Measurements from ENCODE around the gene RBPMS2.
A peak's percentile ranks its signal among the peaks of the same experiment; 100 is the strongest.

Gene RBPMS2

GRCh38 chr15:64774037-64774628 lies 1.3 kb downstream of the RBPMS2 start:
- TF ChIP-seq POLR2A (IDR thresholded peaks at IDR 0.05; ENCODE audit: low read length) (no peak), GATA1 (IDR thresholded peaks at IDR 0.05; ENCODE audit: low read depth, low read length) (no peak)
- no peak for DNase-seq

- no peak for TF ChIP-seq POLR2A (IDR thresholded peaks at IDR 0.05; ENCODE audit: low read length)
- no peak for TF ChIP-seq GATA1 (IDR thresholded peaks at IDR 0.05; ENCODE audit: low read depth, low read length)
These were observed 1.8 kb downstream of the RBPMS2 start for GRCh38 chr15:64773606-64774005.

GRCh38 chr15:64772964-64773363 lies 2.4 kb downstream of the RBPMS2 start:
- TF ChIP-seq GATA1 (IDR thresholded peaks at IDR 0.05; ENCODE audit: low read depth, low read length) (no peak), POLR2A (IDR thresholded peaks at IDR 0.05; ENCODE audit: low read length) (no peak)
- DNase-seq: no peak

More at GRCh38 chr15:64773606-64774005, 1.8 kb downstream of the RBPMS2 start:
- DNase-seq: no peak

GRCh38 chr15:64772488-64772887 lies 2.9 kb downstream of the RBPMS2 start:
- no peak for DNase-seq
- TF ChIP-seq GATA1 (IDR thresholded peaks at IDR 0.05; ENCODE audit: low read depth, low read length) (no peak), POLR2A (IDR thresholded peaks at IDR 0.05; ENCODE audit: low read length) (no peak)

- DNase-seq: no peak
- no peak for TF ChIP-seq POLR2A (IDR thresholded peaks at IDR 0.05; ENCODE audit: low read length)
- no peak for TF ChIP-seq GATA1 (IDR thresholded peaks at IDR 0.05; ENCODE audit: low read depth, low read length)
These were observed 4.8 kb downstream of the RBPMS2 start for GRCh38 chr15:64770626-64771025.

GRCh38 chr15:64767203-64767602 lies 8.2 kb downstream of the RBPMS2 start:
- peak in 1 of 2 experiments; percentile 13 for DNase-seq
- TF ChIP-seq GATA1 (IDR thresholded peaks at IDR 0.05; ENCODE audit: low read depth, low read length) (no peak), POLR2A (IDR thresholded peaks at IDR 0.05; ENCODE audit: low read length) (no peak)

- TF ChIP-seq POLR2A (IDR thresholded peaks at IDR 0.05; ENCODE audit: low read length) (no peak), GATA1 (IDR thresholded peaks at IDR 0.05; ENCODE audit: low read depth, low read length) (no peak)
- peak; percentile 29 to 39 for DNase-seq
These were observed 9.3 kb downstream of the RBPMS2 start for GRCh38 chr15:64766058-64766457.

- DNase-seq: no peak
- TF ChIP-seq POLR2A (IDR thresholded peaks at IDR 0.05; ENCODE audit: low read length) (no peak), GATA1 (IDR thresholded peaks at IDR 0.05; ENCODE audit: low read depth, low read length) (no peak)
These were observed 11.5 kb downstream of the RBPMS2 start for GRCh38 chr15:64763874-64764273.

- no peak for TF ChIP-seq GATA1 (IDR thresholded peaks at IDR 0.05; ENCODE audit: low read depth, low read length)
- no peak for TF ChIP-seq POLR2A (IDR thresholded peaks at IDR 0.05; ENCODE audit: low read length)
- no peak for DNase-seq
These were observed 11.9 kb downstream of the RBPMS2 start for GRCh38 chr15:64763462-64763861.

- TF ChIP-seq POLR2A (IDR thresholded peaks at IDR 0.05; ENCODE audit: low read length) (no peak), GATA1 (IDR thresholded peaks at IDR 0.05; ENCODE audit: low read depth, low read length) (no peak)
- DNase-seq: no peak
These were observed 12.4 kb downstream of the RBPMS2 start for GRCh38 chr15:64763021-64763420.

GRCh38 chr15:64762546-64762945 lies 12.8 kb downstream of the RBPMS2 start:
- TF ChIP-seq GATA1 (IDR thresholded peaks at IDR 0.05; ENCODE audit: low read depth, low read length) (no peak), POLR2A (IDR thresholded peaks at IDR 0.05; ENCODE audit: low read length) (no peak)
- no peak for DNase-seq

- DNase-seq: no peak
- TF ChIP-seq GATA1 (IDR thresholded peaks at IDR 0.05; ENCODE audit: low read depth, low read length) (no peak), POLR2A (IDR thresholded peaks at IDR 0.05; ENCODE audit: low read length) (no peak)
These were observed 14.2 kb downstream of the RBPMS2 start for GRCh38 chr15:64761156-64761555.

GRCh38 chr15:64760056-64760455 lies 15.3 kb downstream of the RBPMS2 start:
- no peak for TF ChIP-seq GATA1 (IDR thresholded peaks at IDR 0.05; ENCODE audit: low read depth, low read length)
- TF ChIP-seq POLR2A (IDR thresholded peaks at IDR 0.05; ENCODE audit: low read length): no peak
- no peak for DNase-seq

- TF ChIP-seq POLR2A (IDR thresholded peaks at IDR 0.05; ENCODE audit: low read length): no peak
- TF ChIP-seq GATA1 (IDR thresholded peaks at IDR 0.05; ENCODE audit: low read depth, low read length): no peak
- no peak for DNase-seq
These were observed 19.9 kb downstream of the RBPMS2 start for GRCh38 chr15:64755427-64755940.

- no peak for DNase-seq
- TF ChIP-seq GATA1 (IDR thresholded peaks at IDR 0.05; ENCODE audit: low read depth, low read length) (no peak), POLR2A (IDR thresholded peaks at IDR 0.05; ENCODE audit: low read length) (no peak)
These were observed 20.5 kb downstream of the RBPMS2 start for GRCh38 chr15:64754663-64755426.

All from erythroblast (primary cell).